Fibroblast of mammary gland (primary cell): Measurements from ENCODE around the gene ATP6V0A1.
"Not testable (repeated sequence)": the region's sequence is repeated elsewhere in the genome, so short reads cannot be mapped to it uniquely, and the experiment has no call there.

ENCODE experiments used
- DNase-seq: peaks from one replicate; pipeline ENCODE4 v3.0.0-alpha.2; 2010; ENCODE audit warnings: low read depth
- H3K4me3 ChIP-seq: 2 replicates; pipeline ENCODE4 v1.5.1; 2011; ENCODE audit warnings: low read depth, mild to moderate bottlenecking, low read length, moderate library complexity; ENCODE audit not compliant: control insufficient read depth
- CTCF ChIP-seq: conservative IDR thresholded peaks from 2 replicates; pipeline ENCODE4 v1.5.1; 2011; ENCODE audit warnings: low read depth, low read length, inconsistent platforms; ENCODE audit not compliant: control insufficient read depth, insufficient read depth

ATP6V0A1 gene

GRCh38 chr17:42553161-42553818, 94.6 kb downstream of the ATP6V0A1 start:
- TF ChIP-seq CTCF = peak; percentile 31
- peak overlapping the region; percentile 82 for H3K4me3 ChIP-seq
- DNase-seq = peak; percentile 78

GRCh38 chr17:42553866-42554249, 95.2 kb downstream of the ATP6V0A1 start:
- no peak for DNase-seq
- peak overlapping the region; percentile 82 for H3K4me3 ChIP-seq
- TF ChIP-seq CTCF = no peak

GRCh38 chr17:42554250-42555121, 95.8 kb downstream of the ATP6V0A1 start:
- peak overlapping the region; percentile 82 for H3K4me3 ChIP-seq
- peak; percentile 64 for DNase-seq
- TF ChIP-seq CTCF = no peak

- no peak for DNase-seq
- peak overlapping the region; percentile 82 for H3K4me3 ChIP-seq
- TF ChIP-seq CTCF = no peak
These were observed 96.5 kb downstream of the ATP6V0A1 start for GRCh38 chr17:42555122-42555622.

- DNase-seq, H3K4me3 ChIP-seq: not testable (repeated sequence)
These were observed 97.4 kb downstream of the ATP6V0A1 start for GRCh38 chr17:42555961-42556617.

GRCh38 chr17:42559075-42559474, 100.4 kb downstream of the ATP6V0A1 start:
- no peak overlapping the region for H3K4me3 ChIP-seq
- no peak for TF ChIP-seq CTCF
- no peak for DNase-seq

- DNase-seq = no peak
- no peak for TF ChIP-seq CTCF
- H3K4me3 ChIP-seq = no peak overlapping the region
These were observed 101.6 kb downstream of the ATP6V0A1 start for GRCh38 chr17:42560246-42560645.
